ENCODE data around the gene ADGRL2.

Gene ADGRL2

GRCh38 chr1:81907575-81907974 is 106.8 kb downstream of the ADGRL2 start:
- DNase-seq (ENCODE audit: low read depth): no peak

GRCh38 chr1:81912383-81912782 is 111.6 kb downstream of the ADGRL2 start:
- DNase-seq (ENCODE audit: low read depth): no peak

- DNase-seq (ENCODE audit: low read depth): no peak
Measured at GRCh38 chr1:81915937-81916336, 115.2 kb downstream of the ADGRL2 start.

GRCh38 chr1:81920245-81920740 is 119.6 kb downstream of the ADGRL2 start:
- DNase-seq (ENCODE audit: low read depth): peak; percentile 75

- DNase-seq (ENCODE audit: low read depth): no peak
Measured at GRCh38 chr1:81920886-81921285, 120.2 kb downstream of the ADGRL2 start.

- no peak for DNase-seq (ENCODE audit: low read depth)
Measured at GRCh38 chr1:81921344-81921743, 120.6 kb downstream of the ADGRL2 start.

- peak; percentile 1 for DNase-seq (ENCODE audit: low read depth)
Measured at GRCh38 chr1:81921851-81922462, 121.2 kb downstream of the ADGRL2 start.

GRCh38 chr1:81922955-81923354 is 122.2 kb downstream of the ADGRL2 start:
- DNase-seq (ENCODE audit: low read depth): no peak

- DNase-seq (ENCODE audit: low read depth): no peak
Measured at GRCh38 chr1:81929106-81929505, 128.4 kb downstream of the ADGRL2 start.

GRCh38 chr1:81936853-81937252 is 136.1 kb downstream of the ADGRL2 start:
- no peak for DNase-seq (ENCODE audit: low read depth)

GRCh38 chr1:81937791-81938450 is 137.2 kb downstream of the ADGRL2 start:
- no peak for DNase-seq (ENCODE audit: low read depth)

- no peak for DNase-seq (ENCODE audit: low read depth)
Measured at GRCh38 chr1:81948495-81948894, 147.8 kb downstream of the ADGRL2 start.

GRCh38 chr1:81949421-81949820 is 148.7 kb downstream of the ADGRL2 start:
- no peak for DNase-seq (ENCODE audit: low read depth)

GRCh38 chr1:81950037-81950436 is 149.3 kb downstream of the ADGRL2 start:
- DNase-seq (ENCODE audit: low read depth): no peak

- no peak for DNase-seq (ENCODE audit: low read depth)
Measured at GRCh38 chr1:81950591-81951244, 150.0 kb downstream of the ADGRL2 start.

GRCh38 chr1:81954534-81955020 is 153.8 kb downstream of the ADGRL2 start:
- DNase-seq (ENCODE audit: low read depth): no peak

- no peak for DNase-seq (ENCODE audit: low read depth)
Measured at GRCh38 chr1:81967951-81968350, 167.2 kb downstream of the ADGRL2 start.

- no peak for DNase-seq (ENCODE audit: low read depth)
Measured at GRCh38 chr1:81970416-81970815, 169.7 kb downstream of the ADGRL2 start.

GRCh38 chr1:81974222-81974841 is 173.6 kb downstream of the ADGRL2 start:
- no peak for DNase-seq (ENCODE audit: low read depth)

- DNase-seq (ENCODE audit: low read depth): no peak
Measured at GRCh38 chr1:81974883-81975555, 174.3 kb downstream of the ADGRL2 start.

GRCh38 chr1:81976539-81976938 is 175.8 kb downstream of the ADGRL2 start:
- no peak for DNase-seq (ENCODE audit: low read depth)

GRCh38 chr1:81978945-81979344 is 178.2 kb downstream of the ADGRL2 start:
- no peak for DNase-seq (ENCODE audit: low read depth)
